Neural progenitor cell (in vitro differentiated cells): ENCODE results near the gene KLK3. TPM values are rescaled to one million over a fixed set of nuclear protein-coding genes. Genes with fewer than 3 reads are reported as not detected.
"Not testable (repeated sequence)": the region's sequence is repeated elsewhere in the genome, so short reads cannot be mapped to it uniquely, and the experiment has no call there.

ENCODE experiments used
- DNase-seq: peaks from one replicate; pipeline ENCODE4 v3.0.0-alpha.2; 2016; ENCODE audit warnings: low spot score
- H2AFZ ChIP-seq: fragments of 200-600 bp; sonication (generic); replicated peaks from 2 replicates; pipeline ENCODE4 v1.6.1; 2016; ENCODE audit warnings: antibody characterized with exemption
- H3F3A ChIP-seq: fragments of 200-600 bp; sonication (generic); 2 replicates; pipeline ENCODE4 v1.6.1; 2016; ENCODE audit warnings: antibody characterized with exemption, low read depth
- H3K27ac ChIP-seq: fragments of 200-600 bp; sonication (generic); 2 replicates; pipeline ENCODE4 v1.5.1; 2016; ENCODE audit warnings: mild to moderate bottlenecking
- H3K27me3 ChIP-seq: fragments of 200-600 bp; sonication (generic); 2 replicates; pipeline ENCODE4 v1.6.1; 2016; ENCODE audit warnings: mild to moderate bottlenecking, moderate library complexity
- H3K36me3 ChIP-seq: fragments of 200-600 bp; sonication (generic); 2 replicates; pipeline ENCODE4 v1.5.1; 2016
- H3K4me1 ChIP-seq: fragments of 200-600 bp; sonication (generic); 2 replicates; pipeline ENCODE4 v1.6.1; 2016; ENCODE audit warnings: mixed run types
- H3K4me2 ChIP-seq: fragments of 200-600 bp; sonication (generic); 2 replicates; pipeline ENCODE4 v1.6.1; 2016
- H3K4me3 ChIP-seq: fragments of 200-600 bp; sonication (generic); 2 replicates; pipeline ENCODE4 v1.5.1; 2016
- H3K79me2 ChIP-seq: fragments of 200-600 bp; sonication (generic); 2 replicates; pipeline ENCODE4 v1.6.1; 2016; ENCODE audit warnings: low read depth
- H3K9ac ChIP-seq: fragments of 200-600 bp; sonication (generic); 2 replicates; pipeline ENCODE4 v1.6.1; 2016
- H3K9me3 ChIP-seq: fragments of 200-600 bp; sonication (generic); 2 replicates; pipeline ENCODE4 v1.5.1; 2016; ENCODE audit warnings: low read depth
- H4K20me1 ChIP-seq: fragments of 200-600 bp; sonication (generic); 2 replicates; pipeline ENCODE4 v1.6.1; 2016; ENCODE audit warnings: low read depth
- H3K27ac Mint-ChIP-seq: 3 replicates; pipeline ENCODE4 v1.8.0; 2021; ENCODE audit warnings: mixed read lengths
- H3K27me3 Mint-ChIP-seq: 2 replicates; pipeline ENCODE4 v1.8.0; 2022; ENCODE audit warnings: low read depth, mild to moderate bottlenecking, inconsistent platforms, moderate library complexity, mixed read lengths; ENCODE audit not compliant: insufficient read depth
- H3K36me3 Mint-ChIP-seq: 3 replicates; pipeline ENCODE4 v1.8.0; 2021; ENCODE audit warnings: mixed read lengths
- H3K4me1 Mint-ChIP-seq: 3 replicates; pipeline ENCODE4 v1.8.0; 2021; ENCODE audit warnings: mixed read lengths
- H3K4me3 Mint-ChIP-seq: 3 replicates; pipeline ENCODE4 v1.8.0; 2021; ENCODE audit warnings: mild to moderate bottlenecking, moderate library complexity, mixed read lengths
- H3K9me3 Mint-ChIP-seq: 3 replicates; pipeline ENCODE4 v1.8.0; 2020; ENCODE audit warnings: mixed read lengths
- EZH2 ChIP-seq: fragments of 200-600 bp; sonication (generic); IDR thresholded peaks from 2 replicates; pipeline ENCODE4 v1.6.1; 2017; ENCODE audit warnings: antibody characterized with exemption, mild to moderate bottlenecking, moderate library complexity
- EZH2phosphoT487 ChIP-seq: fragments of 200-600 bp; sonication (generic); IDR thresholded peaks from 2 replicates; pipeline ENCODE4 v1.6.1; 2017; ENCODE audit warnings: antibody characterized with exemption
- total RNA-seq: library from RNA; depleted of rRNA; stranded (reverse); fragments of >200 nt; gene quantifications from 2 replicates; pipeline ENCODE4 v1.2.3, GENCODE V29; 2015; ENCODE audit warnings: low replicate concordance
- TF ChIP-seq, protein P1 (sequence below): fragments of 200-600 bp; sonication (generic); IDR thresholded peaks from 2 replicates; pipeline ENCODE4 v1.5.1; 2017; ENCODE audit warnings: antibody characterized with exemption, mild to moderate bottlenecking

KLK3 gene
- total RNA-seq, 1 donor from 2014 or later = not detected

DNA sequence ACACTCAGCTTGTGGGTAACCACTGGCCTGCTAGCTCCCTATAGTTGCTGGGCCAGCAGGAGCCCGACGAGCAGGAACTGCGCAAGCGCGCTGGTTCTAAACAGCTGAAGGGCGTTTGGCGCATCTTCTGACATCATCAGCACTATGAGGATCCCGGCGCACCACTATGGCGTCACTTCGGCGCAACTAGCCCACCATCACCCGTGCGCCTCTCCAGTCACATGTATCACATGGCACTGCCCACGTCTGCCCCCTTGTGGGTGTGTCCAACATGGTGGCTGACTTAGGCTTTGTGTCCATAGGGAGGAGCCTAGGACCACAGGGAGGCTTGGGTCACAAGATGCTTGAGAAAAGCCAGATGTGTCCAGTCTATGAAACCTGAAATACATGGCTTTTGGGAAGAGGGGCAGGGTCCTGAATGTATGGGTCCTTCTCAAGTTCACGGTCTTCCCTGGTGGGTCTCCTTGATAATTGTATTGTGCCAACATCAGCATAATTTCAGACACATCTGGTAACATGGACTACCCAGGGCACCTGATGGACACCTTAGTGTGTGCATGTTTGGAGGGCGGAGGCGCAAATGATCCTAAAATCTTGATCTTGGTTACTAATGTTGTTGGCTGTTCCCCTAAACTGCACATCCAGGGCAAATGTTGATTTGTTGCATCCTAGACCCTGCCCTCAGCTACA lies 38.5 kb downstream of the KLK3 start:
- Histone ChIP-seq H3K4me2 (no peak overlapping the region), H3K27me3 (peaks cover 31% of the 10 kb centered on the region), H3K9ac (no peak overlapping the region), H3K9me3 (no peaks in the 10 kb centered on the region), H3K4me1 (no peaks in the 10 kb centered on the region), H3K36me3 (no peaks in the 10 kb centered on the region), H3K4me3 (no peak overlapping the region), H4K20me1 (no peaks in the 10 kb centered on the region), H3K27ac (no peak overlapping the region), H2AFZ (no peak overlapping the region), H3K79me2 (no peaks in the 10 kb centered on the region), H3F3A (no peaks in the 10 kb centered on the region)
- H3K27me3 Mint-ChIP-seq = peaks cover 24% of the 10 kb centered on the region
- no peak overlapping the region for H3K27ac Mint-ChIP-seq
- H3K36me3 Mint-ChIP-seq = no peaks in the 10 kb centered on the region
- no peaks in the 10 kb centered on the region for H3K4me1 Mint-ChIP-seq
- no peak for DNase-seq
- TF ChIP-seq EZH2phosphoT487 (no peak), EZH2 (no peak)
- TF ChIP-seq, protein P1, sequence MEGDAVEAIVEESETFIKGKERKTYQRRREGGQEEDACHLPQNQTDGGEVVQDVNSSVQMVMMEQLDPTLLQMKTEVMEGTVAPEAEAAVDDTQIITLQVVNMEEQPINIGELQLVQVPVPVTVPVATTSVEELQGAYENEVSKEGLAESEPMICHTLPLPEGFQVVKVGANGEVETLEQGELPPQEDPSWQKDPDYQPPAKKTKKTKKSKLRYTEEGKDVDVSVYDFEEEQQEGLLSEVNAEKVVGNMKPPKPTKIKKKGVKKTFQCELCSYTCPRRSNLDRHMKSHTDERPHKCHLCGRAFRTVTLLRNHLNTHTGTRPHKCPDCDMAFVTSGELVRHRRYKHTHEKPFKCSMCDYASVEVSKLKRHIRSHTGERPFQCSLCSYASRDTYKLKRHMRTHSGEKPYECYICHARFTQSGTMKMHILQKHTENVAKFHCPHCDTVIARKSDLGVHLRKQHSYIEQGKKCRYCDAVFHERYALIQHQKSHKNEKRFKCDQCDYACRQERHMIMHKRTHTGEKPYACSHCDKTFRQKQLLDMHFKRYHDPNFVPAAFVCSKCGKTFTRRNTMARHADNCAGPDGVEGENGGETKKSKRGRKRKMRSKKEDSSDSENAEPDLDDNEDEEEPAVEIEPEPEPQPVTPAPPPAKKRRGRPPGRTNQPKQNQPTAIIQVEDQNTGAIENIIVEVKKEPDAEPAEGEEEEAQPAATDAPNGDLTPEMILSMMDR = no peak
- H3K4me3 Mint-ChIP-seq = no peak overlapping the region
- H3K9me3 Mint-ChIP-seq = peaks cover 7% of the 10 kb centered on the region

DNA sequence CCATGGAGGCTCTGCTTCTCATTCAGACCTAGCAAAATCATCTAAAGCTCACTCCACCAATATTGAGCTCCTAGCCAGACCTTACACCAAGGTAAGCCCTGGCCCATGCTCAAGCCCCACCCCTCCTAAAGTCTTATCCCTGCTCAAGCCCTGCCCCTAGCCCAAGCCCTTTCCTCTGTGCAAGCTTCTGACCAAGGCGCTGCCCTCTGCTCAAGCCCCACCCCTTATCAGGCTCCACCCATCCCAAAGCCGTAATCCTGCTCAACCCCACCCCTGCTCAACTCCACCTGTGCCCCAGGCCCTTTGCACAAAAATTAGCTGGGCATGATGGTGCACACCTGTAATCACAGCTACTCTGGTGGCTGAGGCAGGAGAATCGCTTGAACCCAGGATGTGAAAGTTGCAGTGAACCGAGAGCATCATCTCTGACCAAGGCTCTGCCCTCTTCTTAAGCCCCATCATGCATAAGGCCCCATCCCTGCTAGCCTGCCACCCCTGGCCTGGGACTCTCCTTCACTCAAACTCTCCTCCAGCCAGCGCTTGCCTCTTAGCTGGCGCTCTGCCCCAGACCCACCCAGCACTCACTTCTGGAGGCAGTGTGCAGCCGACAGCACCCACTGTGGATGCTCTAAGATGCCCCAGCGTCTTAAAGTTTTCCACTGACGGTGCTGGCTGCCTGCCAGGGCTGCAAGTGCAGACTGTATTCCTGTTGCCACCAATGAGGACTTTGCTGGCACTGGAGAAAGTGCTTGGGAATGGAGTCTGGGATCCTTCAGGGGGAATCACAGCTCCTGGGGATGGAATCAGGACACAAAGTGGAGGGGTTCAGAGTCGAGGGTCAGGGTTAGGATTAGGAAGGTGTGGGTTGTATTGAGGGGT lies 40.0 kb downstream of the KLK3 start:
- TF ChIP-seq EZH2 (no peak), EZH2phosphoT487 (no peak)
- TF ChIP-seq, protein P1 = no peak
- peaks cover 25% of the 10 kb centered on the region for H3K27me3 Mint-ChIP-seq
- Histone ChIP-seq H3K4me1 (no peaks in the 10 kb centered on the region), H3K79me2 (no peaks in the 10 kb centered on the region), H3K9ac (no peak overlapping the region), H3K4me2 (no peak overlapping the region), H4K20me1 (no peaks in the 10 kb centered on the region), H3K4me3 (no peak overlapping the region), H3F3A (no peaks in the 10 kb centered on the region), H3K27me3 (peaks cover 21% of the 10 kb centered on the region), H3K9me3 (no peaks in the 10 kb centered on the region), H3K36me3 (no peaks in the 10 kb centered on the region), H3K27ac (no peak overlapping the region), H2AFZ (no peak overlapping the region)
- no peak overlapping the region for H3K4me3 Mint-ChIP-seq
- H3K27ac Mint-ChIP-seq = no peak overlapping the region
- peaks cover 2% of the 10 kb centered on the region for H3K4me1 Mint-ChIP-seq
- DNase-seq = no peak
- H3K36me3 Mint-ChIP-seq = no peaks in the 10 kb centered on the region
- peaks cover 7% of the 10 kb centered on the region for H3K9me3 Mint-ChIP-seq

DNA sequence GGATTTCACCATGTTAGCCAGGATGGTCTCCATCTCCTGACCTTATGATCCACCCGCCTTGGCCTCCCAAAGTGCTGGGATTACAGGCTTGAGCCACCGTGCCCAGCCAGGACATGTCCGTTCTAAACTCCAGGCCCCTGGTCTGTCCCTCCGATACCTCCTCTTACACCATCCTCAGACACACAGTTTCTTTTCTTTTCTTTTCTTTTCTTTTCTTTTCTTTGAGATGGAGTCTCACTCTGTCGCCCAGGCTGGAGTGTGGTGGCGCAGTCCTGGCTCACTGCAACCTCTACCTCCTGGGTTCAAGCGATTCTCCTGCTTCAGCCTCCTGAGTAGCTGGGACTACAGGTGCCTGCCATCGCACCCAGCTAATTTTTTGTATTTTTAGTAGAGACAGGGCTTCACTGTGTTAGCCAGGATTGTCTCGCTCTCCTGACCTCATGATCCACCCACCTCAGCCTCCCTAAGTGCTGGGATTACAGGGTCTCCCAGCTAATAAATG lies 41.4 kb downstream of the KLK3 start:
- not testable (repeated sequence) for DNase-seq, H2AFZ ChIP-seq, H3K79me2 ChIP-seq, H3K9me3 Mint-ChIP-seq, H3K4me1 Mint-ChIP-seq, H3F3A ChIP-seq, H3K9me3 ChIP-seq, H3K4me2 ChIP-seq, H3K27ac ChIP-seq, H4K20me1 ChIP-seq, H3K27ac Mint-ChIP-seq, H3K9ac ChIP-seq, H3K36me3 ChIP-seq, H3K4me1 ChIP-seq, H3K4me3 ChIP-seq, H3K36me3 Mint-ChIP-seq, H3K4me3 Mint-ChIP-seq
- peaks cover 26% of the 10 kb centered on the region for H3K27me3 Mint-ChIP-seq
- peaks cover 13% of the 10 kb centered on the region for H3K27me3 ChIP-seq
